ENCODE measurements around the gene SH3RF3. TPM values are rescaled to one million over a fixed set of nuclear protein-coding genes. Genes with fewer than 3 reads are reported as not detected.

SH3RF3 gene
- total RNA-seq, 1 experiment from 2014 or later = not detected

DNA sequence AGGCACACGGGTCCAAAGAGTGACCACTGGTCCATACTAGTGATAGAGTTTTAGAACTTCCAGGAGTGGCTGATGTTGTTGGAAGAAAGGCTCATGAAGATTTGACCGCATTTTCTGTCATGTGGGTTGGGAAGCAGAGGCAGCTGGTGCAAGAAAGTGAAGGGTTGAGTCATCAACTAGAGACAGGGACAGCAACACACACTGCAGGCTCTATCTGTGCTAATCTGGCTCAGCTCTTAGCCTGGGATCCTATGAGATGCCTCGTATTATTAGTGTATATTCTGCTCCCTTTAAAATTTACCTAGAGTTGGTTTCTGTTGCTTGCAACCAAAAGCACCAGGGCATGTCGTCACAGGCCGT is 2.5 kb upstream of the SH3RF3 start:
- no TSS peak for BruUV-seq (replicated peaks)
- no peak for DNase-seq (ENCODE audit: low read depth, low spot score)
- intact Hi-C loops (cut with micrococcal nuclease) = no loop called here

More for the DNA sequence above, 2.5 kb upstream of the SH3RF3 start:
- Histone ChIP-seq H3K79me2 (ENCODE audit: insufficient read depth, low read length) (no peaks in the 10 kb centered on the region), H3K4me2 (ENCODE audit: low read length) (no peak overlapping the region), H3K36me3 (ENCODE audit: control insufficient read depth in 1 of 2, insufficient read depth in 2 of 2, low read length in 2 of 2) (no peaks in the 10 kb centered on the region), H3K4me1 (ENCODE audit: control insufficient read depth in 1 of 2, insufficient read depth in 2 of 2, low read length in 2 of 2) (peaks cover 12 to 17% of the 10 kb centered on the region in 2 experiments; a peak in 3 of 4 replicates), H3K27ac (ENCODE audit: low read depth, low read length) (no peak overlapping the region), H3K9ac (ENCODE audit: low read length) (no peak overlapping the region), H3K9me2 (ENCODE audit: insufficient read depth) (no peaks in the 10 kb centered on the region), H3K4me3 (replicated peaks in 1 of 2; ENCODE audit: low read depth in 1 of 2, low read length in 2 of 2) (no peak overlapping the region), H3K9me3 (ENCODE audit: control insufficient read depth in 1 of 2, insufficient read depth in 1 of 2, low read depth in 1 of 2, low read length in 2 of 2) (no peaks in the 10 kb centered on the region), H4K20me1 (ENCODE audit: insufficient read depth) (no peaks in the 10 kb centered on the region), H3K27me3 (ENCODE audit: insufficient read depth, low read length) (no peaks in the 10 kb centered on the region; the same call in 1 of the 2 replicates), H2AFZ (ENCODE audit: low read depth, low read length, poor library complexity, severe bottlenecking) (no peak overlapping the region)
- RAD21 ChIA-PET (ENCODE audit: low non-redundant PET in 1 of 2, low total read pairs in 2 of 2, uncharacterized antibody in 2 of 2, unreplicated experiment in 2 of 2) = no interaction called here
- POLR2A ChIA-PET = no interaction called here
- no peak for ATAC-seq
- no peak for TF ChIP-seq SRF (IDR thresholded peaks at IDR 0.05; ENCODE audit: low read depth)
- no peak for TF ChIP-seq ZFX (IDR thresholded peaks at IDR 0.05)
- TF ChIP-seq ZBTB33 (IDR thresholded peaks at IDR 0.05; ENCODE audit: extremely low read depth, insufficient replicate concordance, low read length) = no peak
- TF ChIP-seq YY1 (IDR thresholded peaks at IDR 0.05; ENCODE audit: extremely low read depth, insufficient replicate concordance, low read depth, low read length) = no peak
- no peak for TF ChIP-seq TCF7L2 (IDR thresholded peaks at IDR 0.05; ENCODE audit: borderline replicate concordance, extremely low read depth, insufficient read depth, insufficient read length)
- no peak for TF ChIP-seq FOSL1 (IDR thresholded peaks at IDR 0.05; ENCODE audit: low read depth)
- TF ChIP-seq MAX (IDR thresholded peaks at IDR 0.05) = no peak
- TF ChIP-seq SP1 (IDR thresholded peaks at IDR 0.05; ENCODE audit: low read depth) = no peak
- no peak for TF ChIP-seq EZH2phosphoT487 (IDR thresholded peaks at IDR 0.05; ENCODE audit: borderline replicate concordance)
- TF ChIP-seq ELF1 (IDR thresholded peaks at IDR 0.05; ENCODE audit: borderline replicate concordance, low read depth) = no peak
- CTCF ChIA-PET = interaction anchor here (2.1 kb wide), 1 partner anchor 383 kb away, joined by 19 read pairs; no protein-coding TSS in a partner anchor

All from HCT116 (cell line).